A549 (cell line): ENCODE results near the gene PITPNM3. TPM values are rescaled to one million over a fixed set of nuclear protein-coding genes. Genes with fewer than 3 reads are reported as not detected.

Experiments
- ATAC-seq, 2 experiments: fragments of 200-7000 bp in 1 of 2; fragments of >200 bp in 1 of 2; cut with Nextera tagmentation in 1 of 2; cut with Tn5 transposase in 1 of 2; 3 replicates each; pipeline versions ENCODE4 v1.8.0 to v1.9.1; 2018 to 2020; ENCODE audit warnings: mild to moderate bottlenecking in 1 of 2, moderate library complexity in 1 of 2
- CTCF ChIA-PET: fragments of 300-600 bp; sonication (Branson Sonifier 250); formaldehyde crosslinking; extraction: SDS; loops from one replicate; lab custom pipeline; 2021; ENCODE audit warnings: antibody characterized with exemption, inconsistent platforms; lab: Yijun Ruan, JAX
- POLR2A ChIA-PET: fragments of 350-600 bp; formaldehyde crosslinking; extraction: SDS; loops from one replicate; lab custom pipeline; 2021; ENCODE audit warnings: antibody characterized with exemption, inconsistent platforms; lab: Yijun Ruan, JAX
- DNase-seq, 2 experiments: peaks; one replicate each; pipeline versions ENCODE4 v3.0.0 to v3.0.0-alpha.2; 2011 to 2016; ENCODE audit warnings: low read depth in 1 of 2, low spot score in 1 of 2
- FAIRE-seq: peaks from 2 replicates; lab custom pipeline; 2011; peaks lifted over from hg19 to GRCh38; lab: Jason Lieb, UNC
- H3K27ac ChIP-seq, 2 experiments: fragments of >200 bp; sonication (Bioruptor Twin); formaldehyde crosslinking; 3 replicates each; pipeline ENCODE4 v1.5.1; 2016 to 2017
- H3K4me1 ChIP-seq: fragments of >200 bp; sonication (Bioruptor Twin); formaldehyde crosslinking; 3 replicates; pipeline ENCODE4 v1.6.1; 2016
- H3K4me2 ChIP-seq: fragments of >200 bp; sonication (Bioruptor Twin); formaldehyde crosslinking; 3 replicates; pipeline ENCODE4 v1.6.1; 2016
- H3K4me3 ChIP-seq: fragments of >200 bp; sonication (Bioruptor Twin); formaldehyde crosslinking; 3 replicates; pipeline ENCODE4 v1.5.1; 2016
- H3K9me3 ChIP-seq: fragments of >200 bp; sonication (Bioruptor Twin); formaldehyde crosslinking; 3 replicates; pipeline ENCODE4 v1.6.1; 2016
- BHLHE40 ChIP-seq: IDR thresholded peaks from 2 replicates; pipeline ENCODE4 v1.6.1; 2012; ENCODE audit warnings: low read depth, low read length, inconsistent platforms
- CBX2 ChIP-seq: fragments of 200-600 bp; sonication (generic); IDR thresholded peaks from 2 replicates; pipeline ENCODE4 v1.6.1; 2016; ENCODE audit warnings: low read depth, mild to moderate bottlenecking, borderline replicate concordance
- E2F6 ChIP-seq: IDR thresholded peaks from 2 replicates; pipeline ENCODE4 v1.6.1; 2012; ENCODE audit warnings: low read depth, borderline replicate concordance
- EHF ChIP-seq: fragments of 250-450 bp; sonication (Bioruptor Pico); IDR thresholded peaks from 2 replicates; pipeline ENCODE4 v1.5.0; 2020; ENCODE audit warnings: mild to moderate bottlenecking
- ELK1 ChIP-seq: fragments of 150-350 bp; IDR thresholded peaks from 2 replicates; pipeline ENCODE4 v1.6.1; 2014; ENCODE audit warnings: low read depth, mild to moderate bottlenecking, low read length
- EP300 ChIP-seq, 2 experiments: fragments of >200 bp; sonication (Bioruptor Twin); formaldehyde crosslinking; IDR thresholded peaks; 2 replicates in 1 of 2; 3 replicates in 1 of 2; pipeline ENCODE4 v1.6.1; 2016 to 2017
- ESRRA ChIP-seq: fragments of 150-350 bp; IDR thresholded peaks from 2 replicates; pipeline ENCODE4 v1.6.1; 2014; ENCODE audit warnings: mild to moderate bottlenecking, low read length, borderline replicate concordance
- FOSB ChIP-seq: fragments of 250-450 bp; sonication (Bioruptor Pico); IDR thresholded peaks from 2 replicates; pipeline ENCODE4 v1.5.0; 2020; ENCODE audit warnings: mild to moderate bottlenecking, moderate library complexity
- FOSL2 ChIP-seq, 2 experiments: fragments of 450-650 bp in 1 of 2; fragments of >200 bp in 1 of 2; sonication (Bioruptor Twin) in 1 of 2; formaldehyde crosslinking; IDR thresholded peaks; 2 replicates each; pipeline versions ENCODE4 v1.5.0 to v1.6.1; 2016 to 2020; ENCODE audit warnings: mild to moderate bottlenecking in 1 of 2, moderate library complexity in 1 of 2
- HES2 ChIP-seq: fragments of >200 bp; sonication (Bioruptor Twin); formaldehyde crosslinking; IDR thresholded peaks from 2 replicates; pipeline ENCODE4 v1.6.1; 2016
- HOXA7 ChIP-seq: fragments of 250-450 bp; sonication (Bioruptor Pico); IDR thresholded peaks from 2 replicates; pipeline ENCODE4 v1.5.0; 2020; ENCODE audit warnings: mild to moderate bottlenecking, moderate library complexity
- HOXB13 ChIP-seq: fragments of 250-450 bp; sonication (Bioruptor Pico); IDR thresholded peaks from 2 replicates; pipeline ENCODE4 v1.5.0; 2020; ENCODE audit warnings: low read depth, mild to moderate bottlenecking, moderate library complexity
- HOXB5 ChIP-seq: fragments of 250-450 bp; sonication (Bioruptor Pico); IDR thresholded peaks from 2 replicates; pipeline ENCODE4 v1.5.0; 2020; ENCODE audit warnings: mild to moderate bottlenecking, moderate library complexity
- JUN ChIP-seq, 2 experiments: fragments of >200 bp; sonication (Bioruptor Twin); formaldehyde crosslinking; IDR thresholded peaks; 2 replicates in 1 of 2; 3 replicates in 1 of 2; pipeline ENCODE4 v1.6.1; 2016 to 2017
- JUNB ChIP-seq: fragments of >200 bp; sonication (Bioruptor Twin); formaldehyde crosslinking; IDR thresholded peaks from 2 replicates; pipeline ENCODE4 v1.6.1; 2016
- MAX ChIP-seq: IDR thresholded peaks from 2 replicates; pipeline ENCODE4 v1.6.1; 2012
- MYC ChIP-seq: IDR thresholded peaks from 2 replicates; pipeline ENCODE4 v1.6.1; 2012; ENCODE audit warnings: mild to moderate bottlenecking, inconsistent platforms, low read length, improper control_type of control experiment, borderline replicate concordance
- PBX3 ChIP-seq: IDR thresholded peaks from 2 replicates; pipeline ENCODE4 v1.6.1; 2012
- PHF8 ChIP-seq: fragments of 200-600 bp; sonication (generic); IDR thresholded peaks from 2 replicates; pipeline ENCODE4 v1.6.1; 2016; ENCODE audit warnings: low read depth, mild to moderate bottlenecking, antibody characterized with exemption, moderate library complexity, borderline replicate concordance
- POLR2AphosphoS2 ChIP-seq: conservative IDR thresholded peaks from 2 replicates; pipeline ENCODE4 v1.6.1; 2012; ENCODE audit warnings: low read length, improper control_type of control experiment, inconsistent platforms
- RARB ChIP-seq: fragments of 250-450 bp; sonication (Bioruptor Pico); IDR thresholded peaks from 2 replicates; pipeline ENCODE4 v1.8.0; 2021; ENCODE audit warnings: mild to moderate bottlenecking, moderate library complexity
- RFX5 ChIP-seq: fragments of 450-650 bp; IDR thresholded peaks from 2 replicates; pipeline ENCODE4 v1.7.1; 2014; ENCODE audit warnings: antibody characterized with exemption, mild to moderate bottlenecking, moderate library complexity
- SREBF2 ChIP-seq: fragments of 450-650 bp; IDR thresholded peaks from 2 replicates; pipeline ENCODE4 v1.6.1; 2014; ENCODE audit warnings: mild to moderate bottlenecking, moderate library complexity
- USF2 ChIP-seq: fragments of 450-650 bp; IDR thresholded peaks from 2 replicates; pipeline ENCODE4 v1.6.1; 2014; ENCODE audit warnings: antibody characterized with exemption
- ZC3H11A ChIP-seq: fragments of 450-650 bp; IDR thresholded peaks from 2 replicates; pipeline ENCODE4 v1.6.1; 2014; ENCODE audit warnings: antibody characterized with exemption, mild to moderate bottlenecking
- WGBS: methylation state at CpG from one replicate; pipeline ENCODE4 v1.1.6; 2017; ENCODE audit errors: missing lambda C conversion rate; 5-methylcytosine and 5-hydroxymethylcytosine counted together
- polyA plus RNA-seq, 4 experiments: library from polyadenylated mRNA; depleted of rRNA in 3 of 4; stranded (reverse); fragments of >200 nt; fragmentation: RNase III in 1 of 4; extraction: RNeasy Plus Mini Kit Qiagen cat#74134 plus additional on column Dnase treatment in 1 of 4; gene quantifications; 2 replicates in 3 of 4; 3 replicates in 1 of 4; pipeline ENCODE4 v1.2.3, GENCODE V29; 2011 to 2017

PITPNM3 gene
- polyA plus RNA-seq, 2 of the 4 experiments (the other 2 are of a cell fraction), result 0.80 to 2.2 TPM

GRCh38 chr17:6554871-6555330 lies 1.5 kb downstream of the PITPNM3 start:
- peak overlapping the region; percentile 82; the same call in 1 of the 3 replicates for H3K4me3 ChIP-seq
- no peak for DNase-seq
- CTCF ChIA-PET, result interaction anchor here (0.6 to 10.9 kb wide), 8 partner anchors 28 to 1976 kb away, joined by 3 to 105 read pairs (median 3); no protein-coding TSS in a partner anchor
- TF ChIP-seq ELK1 (no peak), CBX2 (no peak), EP300 (IDR thresholded peaks at IDR 0.05) (no peak), E2F6 (no peak), USF2 (no peak), PHF8 (no peak), RARB (no peak), HES2 (no peak), JUN (IDR thresholded peaks at IDR 0.05) (no peak), SREBF2 (no peak), FOSB (CRISPR knock-in tag) (no peak), RFX5 (no peak), JUNB (no peak)
- TF ChIP-seq, all 56 proteins: peak for 0
- 71% methylated on average over 12 of the region's 12 CpGs for WGBS
- Histone ChIP-seq H3K27ac (peak overlapping the region in 1 of 2 experiments; percentile 89; a peak in 4 of 6 replicates), H3K4me1 (peaks cover 20% of the 10 kb centered on the region; the same call in 2 of the 3 replicates), H3K9me3 (no peaks in the 10 kb centered on the region), H3K4me2 (peak overlapping the region; percentile 99)
- POLR2A ChIA-PET, result no interaction called here
- FAIRE-seq (no peak), ATAC-seq (peak in 1 of 2 experiments; percentile 18; a peak in 3 of 6 replicates)

GRCh38 chr17:6554342-6554741 lies 2.0 kb downstream of the PITPNM3 start:
- ATAC-seq (no peak), DNase-seq (no peak), FAIRE-seq (no peak)
- ChIA-PET POLR2A (no interaction called here), CTCF (interaction anchor here (1.1 to 10.9 kb wide), 5 partner anchors 27 to 81 kb away, joined by 3 to 105 read pairs (median 4); no protein-coding TSS in a partner anchor)
- H3K9me3 ChIP-seq, result no peaks in the 10 kb centered on the region
- WGBS, result 87% methylated on average over 4 of the region's 4 CpGs
- H3K27ac ChIP-seq, result no peak overlapping the region
- TF ChIP-seq FOSL2 (IDR thresholded peaks at IDR 0.05) (no peak), FOSL2 (CRISPR knock-in tag; IDR thresholded peaks at IDR 0.05) (no peak), MAX (no peak), POLR2AphosphoS2 (no peak), BHLHE40 (no peak)
- H3K4me1 ChIP-seq, result peaks cover 20% of the 10 kb centered on the region; the same call in 2 of the 3 replicates
- no peak overlapping the region for H3K4me3 ChIP-seq
- no peak overlapping the region for H3K4me2 ChIP-seq

GRCh38 chr17:6551869-6552531 lies 4.4 kb downstream of the PITPNM3 start:
- ATAC-seq (no peak), DNase-seq (no peak)
- Histone ChIP-seq H3K4me2 (no peak overlapping the region), H3K4me1 (peaks cover 20% of the 10 kb centered on the region; the same call in 2 of the 3 replicates), H3K9me3 (no peaks in the 10 kb centered on the region)
- ChIA-PET CTCF (interaction anchor here (0.5 to 10.9 kb wide), 4 partner anchors 10 to 642 kb away, joined by 3 to 105 read pairs (median 3); no protein-coding TSS in a partner anchor), POLR2A (no interaction called here)
- TF ChIP-seq MYC (no peak), RARB (no peak), EHF (CRISPR knock-in tag) (no peak), HOXB13 (CRISPR knock-in tag) (no peak), HOXB5 (CRISPR knock-in tag) (no peak), HOXA7 (CRISPR knock-in tag) (no peak), PBX3 (no peak), ESRRA (no peak), JUN (IDR thresholded peaks at IDR 0.05) (no peak), E2F6 (no peak), ZC3H11A (no peak)
- TF ChIP-seq, all 56 proteins: peak for 0
- WGBS, result 81% methylated on average over 11 of the region's 11 CpGs
- Histone ChIP-seq H3K4me3 (no peak overlapping the region), H3K27ac (peak overlapping the region in 1 of 2 experiments; percentile 47; a peak in 4 of 6 replicates)
- no peak for FAIRE-seq
